HG02885 (cell line): ENCODE measurements around the gene WDR45B.
"Not testable (repeated sequence)": the region's sequence is repeated elsewhere in the genome, so short reads cannot be mapped to it uniquely, and the experiment has no call there.

ENCODE experiments used
- ATAC-seq: cut with Tn5 transposase; IDR thresholded peaks from one replicate; pipeline ENCODE4 v1.9.1; 2021; ENCODE audit warnings: mild to moderate bottlenecking; ENCODE audit not compliant: unreplicated experiment, poor library complexity

The WDR45B gene

GRCh38 chr17:82658796-82659452 is 10.7 kb upstream of the WDR45B start:
- no peak for ATAC-seq

GRCh38 chr17:82658331-82658730 is 10.1 kb upstream of the WDR45B start:
- ATAC-seq, result no peak

- no peak for ATAC-seq
Measured at GRCh38 chr17:82657926-82658325, 9.7 kb upstream of the WDR45B start.

DNA sequence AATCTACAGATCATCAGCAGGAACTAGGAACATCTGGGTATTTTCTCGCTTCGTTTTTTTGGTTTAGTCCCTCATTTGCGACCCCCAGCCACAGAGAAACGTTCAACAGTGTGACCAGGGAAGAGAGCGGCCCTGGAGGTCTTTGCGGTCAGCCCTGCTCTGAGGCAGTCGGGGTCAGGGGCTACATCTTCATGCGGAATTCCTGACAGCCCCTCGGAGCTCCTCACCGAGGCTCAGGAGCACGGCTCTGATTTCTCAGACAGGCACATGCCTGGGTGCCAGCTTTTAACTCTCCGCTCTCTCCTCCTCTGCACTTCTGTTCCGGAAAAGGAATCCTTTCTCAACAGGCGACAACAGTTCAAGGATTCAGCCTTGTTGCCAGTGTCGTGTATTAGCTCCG is 8.0 kb upstream of the WDR45B start:
- ATAC-seq, result no peak

GRCh38 chr17:82655523-82655922 is 7.3 kb upstream of the WDR45B start:
- ATAC-seq, result no peak

DNA sequence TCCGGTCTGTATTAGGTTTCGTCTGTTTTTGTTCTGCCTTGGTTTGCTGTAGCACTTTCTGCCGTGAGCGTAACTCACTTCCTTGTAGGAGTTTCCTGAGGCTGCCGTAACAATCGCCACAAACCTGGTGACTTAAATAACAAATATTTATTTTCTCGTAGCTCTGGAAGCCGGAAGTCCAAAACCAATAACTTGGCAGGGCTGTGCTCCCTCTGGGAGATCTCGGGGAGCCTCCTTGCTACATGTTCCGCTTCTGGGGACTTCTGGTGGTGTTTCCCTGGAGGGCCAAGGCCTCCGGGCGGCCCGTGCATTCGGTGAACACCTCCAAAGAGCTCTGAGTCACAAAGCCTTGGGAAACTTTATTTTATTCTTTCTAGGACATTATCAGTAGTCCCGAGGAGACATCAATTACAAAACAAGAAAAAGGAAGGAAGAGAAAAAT is 6.8 kb upstream of the WDR45B start:
- ATAC-seq, result no peak

GRCh38 chr17:82654611-82655010 is 6.4 kb upstream of the WDR45B start:
- ATAC-seq, result not testable (repeated sequence)

DNA sequence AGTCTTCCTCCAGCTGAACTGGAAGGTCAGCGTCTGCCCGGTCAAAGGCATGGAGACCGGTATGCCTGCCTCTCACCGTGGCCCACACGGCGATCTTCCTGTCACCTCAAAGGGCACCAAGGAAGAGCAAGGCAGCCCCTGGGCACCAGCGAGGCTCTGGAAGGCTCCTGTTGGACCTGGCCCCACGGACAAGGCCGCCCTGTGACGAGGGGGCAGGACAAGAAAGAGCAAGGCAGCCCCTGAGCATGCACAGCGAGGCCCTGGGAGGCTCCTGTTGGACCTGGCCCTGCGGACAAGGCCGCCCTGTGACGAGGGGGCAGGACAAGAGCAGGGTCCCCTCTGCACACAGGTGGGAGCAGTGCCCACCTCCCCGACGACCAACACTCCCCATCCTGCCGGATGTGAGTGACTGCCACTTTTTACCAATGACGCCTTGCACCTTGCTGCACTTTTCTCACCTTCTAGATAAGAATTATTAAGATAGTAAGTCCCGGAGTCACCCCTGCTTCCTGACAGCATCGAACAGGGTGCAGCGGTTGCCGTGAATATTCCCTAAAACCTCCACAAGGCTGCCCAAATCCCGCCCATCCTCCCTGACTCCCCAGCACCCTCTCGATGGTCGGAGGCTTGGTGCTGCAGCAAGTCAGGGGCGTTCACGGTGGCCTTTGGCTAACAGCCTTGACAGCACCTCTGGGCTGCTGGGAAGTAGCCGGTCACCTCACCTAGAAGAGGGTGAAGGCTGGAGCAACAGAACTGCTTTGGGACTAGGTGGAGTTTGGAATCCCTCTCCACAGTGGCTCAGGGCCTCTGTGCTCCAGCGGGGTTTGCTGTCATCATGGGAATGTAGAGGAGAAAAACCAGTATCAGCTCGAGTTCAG is 5.6 kb upstream of the WDR45B start:
- no peak for ATAC-seq

DNA sequence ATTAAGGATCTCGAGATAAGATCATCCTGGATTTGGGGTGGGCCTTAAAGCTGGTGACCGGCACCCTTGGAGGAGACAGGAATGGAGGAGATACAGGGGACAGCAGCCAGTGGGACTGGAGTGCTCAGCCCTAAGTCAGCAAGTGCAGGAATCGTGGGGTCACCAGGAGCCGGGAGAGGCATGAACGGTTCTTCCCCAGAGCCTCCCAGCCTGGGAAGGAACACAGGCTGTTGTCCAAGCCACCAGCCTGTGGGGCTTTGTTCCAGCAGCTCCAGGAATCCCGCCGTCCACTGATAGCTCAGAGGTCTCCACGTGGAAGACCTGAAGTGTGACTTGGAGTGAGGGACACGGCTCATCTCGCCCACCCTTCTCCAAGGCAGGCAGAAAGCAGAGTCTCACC is 2.5 kb upstream of the WDR45B start:
- ATAC-seq, result no peak

DNA sequence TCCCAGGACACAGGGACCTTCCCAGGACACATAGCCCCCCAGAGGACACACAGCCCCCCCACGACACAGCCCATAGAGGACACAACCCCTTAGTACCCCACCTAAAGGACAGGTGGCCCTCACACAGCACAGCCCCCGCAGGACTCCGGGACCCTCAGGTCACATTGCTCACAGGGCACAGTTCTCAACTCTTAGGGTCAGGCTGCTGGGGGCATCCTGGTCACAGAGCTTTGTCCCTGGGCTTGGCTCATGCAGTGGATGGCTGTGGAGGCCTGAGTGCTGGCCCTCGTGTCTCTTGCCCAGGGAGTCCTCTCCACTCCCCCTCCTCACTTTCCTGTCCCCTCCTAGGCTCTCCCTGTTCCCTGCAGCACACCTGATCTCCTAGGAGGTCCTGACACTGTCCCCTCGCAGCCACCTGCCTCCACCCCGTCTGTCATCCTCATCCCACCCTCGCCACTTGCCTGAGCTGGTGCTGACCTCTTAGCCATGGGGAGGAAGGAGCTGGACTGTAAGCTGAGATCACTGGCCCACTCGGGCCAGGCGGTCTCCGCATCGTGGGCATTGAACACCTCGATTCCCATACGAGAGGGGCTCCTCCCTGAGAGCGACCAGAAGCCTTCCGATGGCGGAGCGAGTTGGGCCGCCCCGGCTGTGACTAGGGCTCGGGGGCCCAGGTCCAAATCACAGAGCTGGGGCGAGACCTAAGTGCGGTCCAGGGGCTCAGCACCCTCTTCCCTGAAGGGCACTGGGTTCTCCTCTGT is 1.4 kb upstream of the WDR45B start:
- ATAC-seq, result no peak

GRCh38 chr17:82648742-82649331 is 593 bp upstream of the WDR45B start:
- ATAC-seq, result no peak

DNA sequence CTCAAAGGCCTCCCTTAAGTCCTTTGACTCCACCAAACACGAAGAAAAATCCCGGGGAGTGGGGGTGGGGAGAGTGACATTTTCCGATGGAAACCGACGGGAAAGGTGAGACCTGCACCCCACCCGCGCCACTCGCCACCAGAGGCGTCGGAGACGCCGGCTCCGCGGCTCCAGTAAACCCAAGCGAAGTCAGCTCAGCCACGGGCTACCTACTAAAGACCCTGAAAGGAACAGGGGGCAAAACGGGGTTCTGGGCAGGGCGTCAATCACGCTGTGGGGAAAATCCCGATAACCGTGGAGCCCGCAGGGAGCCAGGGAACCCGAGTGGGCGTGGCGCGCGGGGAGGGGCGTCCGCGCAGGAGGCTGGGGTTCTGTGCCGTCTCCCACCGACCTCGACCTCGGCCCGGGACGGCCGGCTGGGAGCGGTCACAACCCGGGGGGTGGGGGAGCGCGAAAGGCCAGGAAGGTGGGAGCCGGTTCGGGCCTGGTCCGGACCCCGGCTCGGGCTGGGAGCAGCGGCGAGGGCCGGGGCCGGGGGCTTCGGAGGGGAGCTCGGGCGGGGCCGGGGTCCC is 565 bp downstream of the WDR45B start:
- peak; percentile 33 for ATAC-seq

DNA sequence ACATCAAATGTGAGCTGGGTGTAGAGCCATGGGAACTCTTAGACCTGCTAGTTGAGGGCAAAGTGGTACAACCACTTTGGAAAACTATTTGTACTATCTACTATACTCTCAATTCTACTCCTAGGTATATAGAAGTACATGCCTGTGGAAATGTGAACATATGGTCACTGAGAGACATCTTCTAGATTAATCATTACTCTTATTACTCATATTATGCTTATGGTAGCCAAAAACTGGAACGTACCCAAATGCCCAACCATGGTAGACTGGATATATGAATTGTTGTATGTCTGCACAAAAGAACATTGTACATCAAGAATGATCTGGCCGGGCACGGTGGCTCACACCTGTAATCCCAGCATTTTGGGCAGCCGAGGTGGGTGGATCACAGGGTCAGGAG is 2.7 kb downstream of the WDR45B start:
- ATAC-seq, result no peak

- no peak for ATAC-seq
Measured at GRCh38 chr17:82644148-82644547, 4.1 kb downstream of the WDR45B start.

- no peak for ATAC-seq
Measured at GRCh38 chr17:82642022-82642421, 6.2 kb downstream of the WDR45B start.

DNA sequence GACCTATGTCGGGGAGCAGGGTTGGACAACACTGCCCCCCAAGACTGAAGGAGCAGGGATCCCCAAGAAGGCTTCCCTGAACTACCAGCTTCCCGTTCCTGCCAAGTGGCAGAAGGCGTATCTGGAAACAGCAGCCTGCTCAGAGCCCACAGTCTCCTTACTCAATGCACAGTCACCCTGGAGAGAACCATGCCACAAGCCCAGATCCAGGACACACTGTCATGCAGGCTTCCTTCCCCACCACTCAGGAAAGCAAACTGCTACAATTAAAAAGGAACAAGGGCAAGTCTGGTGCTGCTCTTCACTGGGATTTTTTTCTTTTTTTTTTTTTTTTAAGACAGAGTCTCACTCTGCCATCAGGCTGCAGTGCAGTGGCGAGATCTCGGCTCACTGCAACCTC is 8.2 kb downstream of the WDR45B start:
- ATAC-seq, result no peak

- ATAC-seq, result no peak
Measured at GRCh38 chr17:82639628-82640027, 8.6 kb downstream of the WDR45B start.

- no peak for ATAC-seq
Measured at GRCh38 chr17:82638183-82638773, 10.0 kb downstream of the WDR45B start.

DNA sequence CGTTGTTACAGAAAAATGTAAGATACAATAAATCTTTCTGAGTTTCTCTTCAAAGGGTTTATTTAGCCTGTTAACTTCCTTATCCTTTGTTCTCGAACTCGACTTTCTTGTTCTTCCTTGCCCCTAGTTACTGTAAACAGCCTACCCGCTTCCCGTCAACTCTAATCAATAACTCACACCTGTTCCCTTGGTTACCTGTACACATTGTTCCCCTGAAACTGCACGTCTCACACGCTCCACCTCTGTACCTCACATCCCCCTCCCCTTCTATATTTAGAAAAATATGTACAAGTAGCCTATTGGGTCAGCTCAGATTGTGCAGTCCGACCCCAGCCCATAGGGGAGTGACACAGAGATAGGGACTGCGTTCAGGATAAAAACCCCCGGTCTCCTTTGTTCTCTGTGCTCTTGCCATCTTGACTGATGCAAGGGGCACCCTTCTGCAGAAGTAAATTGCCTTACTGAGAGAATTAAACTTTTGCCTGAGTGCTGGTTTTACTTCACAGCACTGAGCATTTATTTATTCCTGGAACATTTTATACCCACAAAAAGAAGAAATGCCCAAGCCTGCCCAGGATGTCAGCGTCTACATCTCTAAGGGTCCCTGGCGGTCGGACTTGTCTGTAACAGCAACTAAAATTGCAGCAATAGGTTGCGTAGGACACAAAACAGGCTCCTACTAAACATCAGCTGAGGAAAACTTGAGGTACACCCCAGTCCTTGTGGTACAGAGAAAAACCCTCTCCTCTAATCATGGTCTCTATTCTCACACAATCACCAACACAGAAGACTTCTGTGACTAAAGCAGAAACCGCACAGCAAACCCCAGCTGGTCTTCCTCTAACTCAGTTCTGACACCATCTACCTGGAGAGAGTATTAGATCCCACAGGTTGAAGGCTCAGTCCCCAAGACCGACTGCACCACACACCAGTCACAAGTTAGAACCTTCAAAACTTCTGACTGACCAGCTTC is 11.3 kb downstream of the WDR45B start:
- no peak for ATAC-seq
